WERI-Rb-1 (cell line): ENCODE results near the gene SLF2.

ENCODE experiments used
- DNase-seq: peaks from one replicate; pipeline ENCODE4 v3.0.0-alpha.2; 2020
- H3K27ac ChIP-seq: fragments of 250-450 bp; sonication (Bioruptor Pico); 2 replicates; pipeline ENCODE4 v1.5.1; 2020; ENCODE audit warnings: mild to moderate bottlenecking, moderate library complexity
- H3K27me3 ChIP-seq: fragments of 250-450 bp; sonication (Bioruptor Pico); 2 replicates; pipeline ENCODE4 v1.5.1; 2021; ENCODE audit warnings: mild to moderate bottlenecking, low read depth, moderate library complexity; ENCODE audit not compliant: insufficient read depth, severe bottlenecking
- H3K36me3 ChIP-seq: fragments of 250-450 bp; sonication (Bioruptor Pico); 2 replicates; pipeline ENCODE4 v1.5.1; 2020; ENCODE audit warnings: mild to moderate bottlenecking, moderate library complexity
- H3K4me3 ChIP-seq: 2 replicates; pipeline ENCODE4 v1.5.1; 2011; ENCODE audit warnings: low read depth, mild to moderate bottlenecking, control low read depth, low read length
- H3K9me3 ChIP-seq: fragments of 250-450 bp; sonication (Bioruptor Pico); 2 replicates; pipeline ENCODE4 v1.5.1; 2021; ENCODE audit warnings: mild to moderate bottlenecking, moderate library complexity; ENCODE audit not compliant: severe bottlenecking
- CTCF ChIP-seq: IDR thresholded peaks from 2 replicates; pipeline ENCODE4 v1.5.1; 2011; ENCODE audit warnings: low read depth, mild to moderate bottlenecking, control low read depth, inconsistent platforms, low read length

Gene SLF2

GRCh38 chr10:100978901-100979195 lies 66.1 kb downstream of the SLF2 start:
- TF ChIP-seq CTCF = no peak
- no peak for DNase-seq
- Histone ChIP-seq H3K27me3 (no peaks in the 10 kb centered on the region), H3K4me3 (no peak overlapping the region), H3K36me3 (peaks cover 32% of the 10 kb centered on the region), H3K9me3 (no peaks in the 10 kb centered on the region), H3K27ac (no peak overlapping the region)

GRCh38 chr10:100979791-100980272 lies 67.1 kb downstream of the SLF2 start:
- no peak for DNase-seq

GRCh38 chr10:100980311-100980710 lies 67.5 kb downstream of the SLF2 start:
- DNase-seq = no peak
- H3K4me3 ChIP-seq = no peak overlapping the region
- no peaks in the 10 kb centered on the region for H3K9me3 ChIP-seq
- no peaks in the 10 kb centered on the region for H3K27me3 ChIP-seq
- peaks cover 41% of the 10 kb centered on the region for H3K36me3 ChIP-seq
- TF ChIP-seq CTCF = no peak
- H3K27ac ChIP-seq = no peak overlapping the region

More at GRCh38 chr10:100979791-100980272, 67.1 kb downstream of the SLF2 start:
- Histone ChIP-seq H3K27me3 (no peaks in the 10 kb centered on the region), H3K9me3 (no peaks in the 10 kb centered on the region), H3K4me3 (no peak overlapping the region), H3K27ac (no peak overlapping the region), H3K36me3 (peaks cover 38% of the 10 kb centered on the region)
- TF ChIP-seq CTCF = no peak

GRCh38 chr10:100980711-100981110 lies 67.9 kb downstream of the SLF2 start:
- no peaks in the 10 kb centered on the region for H3K9me3 ChIP-seq
- H3K27me3 ChIP-seq = no peaks in the 10 kb centered on the region
- DNase-seq = no peak
- H3K4me3 ChIP-seq = no peak overlapping the region
- peaks cover 45% of the 10 kb centered on the region for H3K36me3 ChIP-seq
- H3K27ac ChIP-seq = no peak overlapping the region
- TF ChIP-seq CTCF = no peak

- TF ChIP-seq CTCF = no peak
- Histone ChIP-seq H3K27me3 (no peaks in the 10 kb centered on the region), H3K36me3 (peaks cover 51% of the 10 kb centered on the region), H3K27ac (no peak overlapping the region; the same call in 1 of the 2 replicates), H3K9me3 (no peaks in the 10 kb centered on the region), H3K4me3 (no peak overlapping the region)
- no peak for DNase-seq
These were observed 68.5 kb downstream of the SLF2 start for GRCh38 chr10:100981178-100981772.
